Measurements from ENCODE around the gene COL16A1.

Gene COL16A1

GRCh38 chr1:31745096-31745945 is 41.5 kb upstream of the COL16A1 start:
- no peaks in the 10 kb centered on the region for H3K27me3 ChIP-seq (ENCODE audit: insufficient read depth, low read length)
- H3K4me1 ChIP-seq (ENCODE audit: insufficient read depth, low read length), result peaks cover 5% of the 10 kb centered on the region
- no peaks in the 10 kb centered on the region for H3K36me3 ChIP-seq (ENCODE audit: insufficient read depth, low read length)
- H3K9ac ChIP-seq (ENCODE audit: low read depth, low read length), result no peak overlapping the region
- H3K4me3 ChIP-seq (ENCODE audit: low read length), result no peak overlapping the region
- H3K27ac ChIP-seq (ENCODE audit: low read depth, low read length), result no peak overlapping the region
- H3K9me3 ChIP-seq (ENCODE audit: insufficient read depth, low read depth, low read length), result no peaks in the 10 kb centered on the region
- WGBS, result 54% methylated on average over 4 of the region's 4 CpGs

GRCh38 chr1:31744165-31744888 is 40.5 kb upstream of the COL16A1 start:
- Histone ChIP-seq H3K9me3 (ENCODE audit: insufficient read depth, low read depth, low read length) (no peaks in the 10 kb centered on the region), H3K36me3 (ENCODE audit: insufficient read depth, low read length) (no peaks in the 10 kb centered on the region), H3K27ac (ENCODE audit: low read depth, low read length) (no peak overlapping the region), H3K4me3 (ENCODE audit: low read length) (no peak overlapping the region), H3K9ac (ENCODE audit: low read depth, low read length) (no peak overlapping the region), H3K4me1 (ENCODE audit: insufficient read depth, low read length) (peaks cover 5% of the 10 kb centered on the region), H3K27me3 (ENCODE audit: insufficient read depth, low read length) (no peaks in the 10 kb centered on the region)
- WGBS, result 90% methylated on average over 28 of the region's 28 CpGs

GRCh38 chr1:31742462-31743212 is 38.8 kb upstream of the COL16A1 start:
- no peaks in the 10 kb centered on the region for H3K9me3 ChIP-seq (ENCODE audit: insufficient read depth, low read depth, low read length)
- H3K4me1 ChIP-seq (ENCODE audit: insufficient read depth, low read length), result peaks cover 8% of the 10 kb centered on the region
- no peaks in the 10 kb centered on the region for H3K36me3 ChIP-seq (ENCODE audit: insufficient read depth, low read length)
- H3K4me3 ChIP-seq (ENCODE audit: low read length), result no peak overlapping the region
- no peaks in the 10 kb centered on the region for H3K27me3 ChIP-seq (ENCODE audit: insufficient read depth, low read length)
- H3K27ac ChIP-seq (ENCODE audit: low read depth, low read length), result no peak overlapping the region
- WGBS, result 89% methylated on average over 32 of the region's 32 CpGs
- H3K9ac ChIP-seq (ENCODE audit: low read depth, low read length), result no peak overlapping the region

GRCh38 chr1:31739346-31739745 is 35.5 kb upstream of the COL16A1 start:
- H3K27me3 ChIP-seq (ENCODE audit: insufficient read depth, low read length), result no peaks in the 10 kb centered on the region
- WGBS, result 38% methylated on average over 12 of the region's 12 CpGs
- H3K36me3 ChIP-seq (ENCODE audit: insufficient read depth, low read length), result no peaks in the 10 kb centered on the region
- H3K4me3 ChIP-seq (ENCODE audit: low read length), result no peak overlapping the region
- H3K4me1 ChIP-seq (ENCODE audit: insufficient read depth, low read length), result 0 out of 2 replicates have a peak, but pooled peaks cover 3% of the 10 kb centered on the region
- no peak overlapping the region for H3K27ac ChIP-seq (ENCODE audit: low read depth, low read length)
- H3K9me3 ChIP-seq (ENCODE audit: insufficient read depth, low read depth, low read length), result no peaks in the 10 kb centered on the region
- H3K9ac ChIP-seq (ENCODE audit: low read depth, low read length), result no peak overlapping the region; the same call in 1 of the 2 replicates

GRCh38 chr1:31736675-31737074 is 32.9 kb upstream of the COL16A1 start:
- H3K9ac ChIP-seq (ENCODE audit: low read depth, low read length), result no peak overlapping the region
- no peaks in the 10 kb centered on the region for H3K9me3 ChIP-seq (ENCODE audit: insufficient read depth, low read depth, low read length)
- H3K27ac ChIP-seq (ENCODE audit: low read depth, low read length), result no peak overlapping the region
- no peaks in the 10 kb centered on the region for H3K36me3 ChIP-seq (ENCODE audit: insufficient read depth, low read length)
- no peak overlapping the region for H3K4me3 ChIP-seq (ENCODE audit: low read length)
- no peaks in the 10 kb centered on the region for H3K27me3 ChIP-seq (ENCODE audit: insufficient read depth, low read length)
- 0 out of 2 replicates have a peak, but pooled peaks cover 3% of the 10 kb centered on the region for H3K4me1 ChIP-seq (ENCODE audit: insufficient read depth, low read length)
- 90% methylated on average over 18 of the region's 18 CpGs for WGBS

GRCh38 chr1:31735571-31735970 is 31.8 kb upstream of the COL16A1 start:
- Histone ChIP-seq H3K27me3 (ENCODE audit: insufficient read depth, low read length) (no peaks in the 10 kb centered on the region), H3K9ac (ENCODE audit: low read depth, low read length) (no peak overlapping the region), H3K4me3 (ENCODE audit: low read length) (no peak overlapping the region), H3K27ac (ENCODE audit: low read depth, low read length) (no peak overlapping the region), H3K9me3 (ENCODE audit: insufficient read depth, low read depth, low read length) (no peaks in the 10 kb centered on the region), H3K36me3 (ENCODE audit: insufficient read depth, low read length) (peaks cover under 1% of the 10 kb centered on the region; the same call in 1 of the 2 replicates), H3K4me1 (ENCODE audit: insufficient read depth, low read length) (0 out of 2 replicates have a peak, but pooled peaks cover 3% of the 10 kb centered on the region)
- WGBS, result 92% methylated on average over 10 of the region's 10 CpGs

- Histone ChIP-seq H3K27me3 (ENCODE audit: insufficient read depth, low read length) (no peaks in the 10 kb centered on the region), H3K4me1 (ENCODE audit: insufficient read depth, low read length) (0 out of 2 replicates have a peak, but pooled peaks cover 3% of the 10 kb centered on the region), H3K27ac (ENCODE audit: low read depth, low read length) (no peak overlapping the region), H3K36me3 (ENCODE audit: insufficient read depth, low read length) (peaks cover 5% of the 10 kb centered on the region), H3K9me3 (ENCODE audit: insufficient read depth, low read depth, low read length) (no peaks in the 10 kb centered on the region), H3K4me3 (ENCODE audit: low read length) (no peak overlapping the region), H3K9ac (ENCODE audit: low read depth, low read length) (no peak overlapping the region)
- 84% methylated on average over 6 of the region's 7 CpGs for WGBS
These were observed 30.8 kb upstream of the COL16A1 start for GRCh38 chr1:31734582-31735107.

- Histone ChIP-seq H3K9me3 (ENCODE audit: insufficient read depth, low read depth, low read length) (no peaks in the 10 kb centered on the region), H3K4me3 (ENCODE audit: low read length) (no peak overlapping the region), H3K27me3 (ENCODE audit: insufficient read depth, low read length) (no peaks in the 10 kb centered on the region), H3K4me1 (ENCODE audit: insufficient read depth, low read length) (no peaks in the 10 kb centered on the region), H3K27ac (ENCODE audit: low read depth, low read length) (no peak overlapping the region), H3K9ac (ENCODE audit: low read depth, low read length) (no peak overlapping the region), H3K36me3 (ENCODE audit: insufficient read depth, low read length) (peaks cover 5% of the 10 kb centered on the region)
- 82% methylated on average over 19 of the region's 19 CpGs for WGBS
These were observed 29.8 kb upstream of the COL16A1 start for GRCh38 chr1:31733389-31734219.

GRCh38 chr1:31732751-31733289 is 29.0 kb upstream of the COL16A1 start:
- Histone ChIP-seq H3K4me3 (ENCODE audit: low read length) (no peak overlapping the region), H3K27me3 (ENCODE audit: insufficient read depth, low read length) (no peaks in the 10 kb centered on the region), H3K36me3 (ENCODE audit: insufficient read depth, low read length) (peaks cover 5% of the 10 kb centered on the region), H3K9me3 (ENCODE audit: insufficient read depth, low read depth, low read length) (no peaks in the 10 kb centered on the region), H3K9ac (ENCODE audit: low read depth, low read length) (no peak overlapping the region), H3K4me1 (ENCODE audit: insufficient read depth, low read length) (no peaks in the 10 kb centered on the region), H3K27ac (ENCODE audit: low read depth, low read length) (no peak overlapping the region)
- WGBS, result 86% methylated on average over 18 of the region's 18 CpGs

GRCh38 chr1:31732343-31732742 is 28.5 kb upstream of the COL16A1 start:
- H3K4me1 ChIP-seq (ENCODE audit: insufficient read depth, low read length), result no peaks in the 10 kb centered on the region
- no peaks in the 10 kb centered on the region for H3K9me3 ChIP-seq (ENCODE audit: insufficient read depth, low read depth, low read length)
- 94% methylated on average over 6 of the region's 6 CpGs for WGBS
- peaks cover 5% of the 10 kb centered on the region for H3K36me3 ChIP-seq (ENCODE audit: insufficient read depth, low read length)
- no peaks in the 10 kb centered on the region for H3K27me3 ChIP-seq (ENCODE audit: insufficient read depth, low read length)
- no peak overlapping the region for H3K27ac ChIP-seq (ENCODE audit: low read depth, low read length)
- no peak overlapping the region for H3K4me3 ChIP-seq (ENCODE audit: low read length)
- no peak overlapping the region for H3K9ac ChIP-seq (ENCODE audit: low read depth, low read length)
